Heart left ventricle (tissue), 16 donors: ENCODE results near the gene PITX2. TPM values are rescaled to one million over a fixed set of nuclear protein-coding genes. Genes with fewer than 3 reads are reported as not detected.

Source experiments
- ATAC-seq, 4 donors: fragments of 200-7000 bp; cut with Tn5 transposase; one replicate each; pipeline ENCODE4 v1.9.1; 2020 to 2022; ENCODE audit warnings: moderate library complexity in 4 of 4, mild to moderate bottlenecking in 3 of 4, moderate number of reproducible peaks in 1 of 4
- DNase-seq, 5 donors: peaks; one replicate each; pipeline ENCODE4 v3.0.0-alpha.2; 2020
- H3K27ac ChIP-seq, 12 donors: fragments of 200-600 bp; sonication (generic) in 4 of 12; one replicate each; pipeline versions ENCODE4 v1.5.0 to v1.8.0; 2016 to 2022; ENCODE audit warnings: mild to moderate bottlenecking in 2 of 12
- H3K27me3 ChIP-seq, 9 donors: fragments of 200-600 bp; sonication (generic) in 2 of 9; one replicate each; pipeline versions ENCODE4 v1.5.1 to v1.8.0; 2016 to 2022; ENCODE audit warnings: mild to moderate bottlenecking in 3 of 9
- H3K36me3 ChIP-seq, 9 donors: fragments of 200-600 bp; sonication (generic) in 2 of 9; one replicate each; pipeline versions ENCODE4 v1.5.0 to v1.8.0; 2018 to 2022; ENCODE audit warnings: mild to moderate bottlenecking in 2 of 9
- H3K4me1 ChIP-seq, 12 donors: fragments of 200-600 bp; sonication (generic) in 4 of 12; one replicate each; pipeline versions ENCODE4 v1.5.0 to v1.8.0; 2016 to 2022; ENCODE audit warnings: mild to moderate bottlenecking in 3 of 12
- H3K4me3 ChIP-seq, 12 donors: fragments of 200-600 bp; sonication (generic) in 4 of 12; one replicate each; pipeline versions ENCODE4 v1.5.0 to v1.8.0; 2017 to 2022; ENCODE audit warnings: mild to moderate bottlenecking in 9 of 12, moderate library complexity in 4 of 12
- H3K9me3 ChIP-seq, 12 donors: fragments of 200-600 bp; sonication (generic) in 4 of 12; one replicate each; pipeline versions ENCODE4 v1.5.0 to v1.8.0; 2016 to 2022; ENCODE audit warnings: mild to moderate bottlenecking in 1 of 12
- CTCF ChIP-seq, 12 donors: fragments of 200-600 bp; sonication (generic) in 4 of 12; IDR thresholded peaks; one replicate each; pipeline versions ENCODE4 v1.5.0 to v1.8.0; 2018 to 2022; ENCODE audit warnings: antibody characterized with exemption in 12 of 12, mild to moderate bottlenecking in 5 of 12
- POLR2A ChIP-seq, 2 donors: fragments of 450-650 bp; IDR thresholded peaks; one replicate each; pipeline ENCODE4 v1.6.1; 2017; ENCODE audit warnings: antibody characterized with exemption in 2 of 2, mild to moderate bottlenecking in 2 of 2, moderate library complexity in 2 of 2
- WGBS, 4 donors: extraction: QIAGEN DNeasy Blood & Tissue Kit in 2 of 4; methylation state at CpG; one replicate each; pipeline versions ENCODE4 v1.1.5 to v1.1.7; 2013 to 2018; 5-methylcytosine and 5-hydroxymethylcytosine counted together
- intact Hi-C, 10 donors: fragments of 100-400 bp; cut with DNase I; formaldehyde crosslinking; loops; one replicate each; pipeline versions ENCODE4 v1.11.1 to v1.14.2; 2022
- polyA plus RNA-seq, 2 donors: library from polyadenylated mRNA; stranded (reverse); fragments of 200-250 nt; gene quantifications; one replicate each; pipeline ENCODE4 v1.2.3, GENCODE V29; 2013
- total RNA-seq, 9 donors: library from RNA; depleted of rRNA in 2 of 9; stranded (reverse); fragments of >200 nt in 2 of 9; fragmentation: NEBNext Ultra II Directional in 3 of 9; extraction: Animal tissue kit (Norgen Biotek cat#: 25700) in 3 of 9; gene quantifications; one replicate each; pipeline versions ENCODE4 v1.1.0 to v1.2.4, GENCODE V29; 2016 to 2023
- donor health status: ischemic (EF 13 %, LVEDD 7.1; RV severe dilation, severe dysfunction).
- donor health status: healthy with polysubstance abuse.
- donor health status: DM: no; HTN: yes; CAD: no.
- donor health status: DM: no; HTN: no; CAD: no.
- donor health status: ischemic (EF 25% LVEDD 6.9; RV normal size, moderate dysfunction).
- donor health status: ischemic (EF 25% LVEDD 5.7; RV mildly dilated, moderate dysfunction).
- donor health status: healthy.
- donor health status: DM: yes; HTN: yes; CAD: no.
- donor health status: ischemic (EF 35%, LVEDD 5.7; RV mildly dilated, moderate dysfunction).
- donor health status: nonischemic (EF 11% LVEDD 7.7; RV severe dilation, severe dysfunction).
- donor health status: DM: yes; HTN: yes; CAD: no.
- donor health status: PGD.
- donor health status: ischemic (EF 29% LVEDD 5.4; RV normal size, mild dysfunction).
- donor health status: nonischemic (EF 23%, LVEDD 6.1; RV moderate dilation, normal function).

Gene PITX2
- total and polyA plus RNA-seq, 11 donors: 0.17 to 0.94 (median 0.30) TPM; not detected in 5

- intact Hi-C loops: loop anchor here (2.0 to 10.0 kb wide), 9 partner anchors 323 to 1003 kb away; no protein-coding TSS in a partner anchor
- no peak overlapping the region for H3K27ac ChIP-seq
- no peaks in the 10 kb centered on the region for H3K36me3 ChIP-seq
- peak; percentile 83 to 97 (median 94) for ATAC-seq
- H3K27me3 ChIP-seq: peaks cover 76 to 100% (median 100%) of the 10 kb centered on the region in 9 donors
- TF ChIP-seq CTCF (IDR thresholded peaks at IDR 0.05) (peak; percentile 35 to 68 (median 57)), POLR2A (IDR thresholded peaks at IDR 0.05) (no peak)
- peak overlapping the region in 11 of 12 donors; percentile 5 to 39 (median 19) for H3K4me3 ChIP-seq
- no peaks in the 10 kb centered on the region for H3K9me3 ChIP-seq
- H3K4me1 ChIP-seq: peaks cover 0 to 31% (median 17%) of the 10 kb centered on the region in 12 donors
- DNase-seq: peak in 4 of 5 donors; percentile 39 to 57 (median 55)
- 1 to 7% (median 4%) methylated on average over 40 to 63 of the region's 63 CpGs for WGBS, 4 donors
Observed at GRCh38 chr4:110631584-110632505, 9.0 kb upstream of the PITX2 start.

GRCh38 chr4:110630688-110631402 lies 8.0 kb upstream of the PITX2 start:
- intact Hi-C loops: loop anchor here (2.0 to 10.0 kb wide), 9 partner anchors 324 to 1004 kb away; no protein-coding TSS in a partner anchor
- peaks cover 0 to 28% (median 12%) of the 10 kb centered on the region in 12 donors for H3K4me1 ChIP-seq
- H3K9me3 ChIP-seq: no peaks in the 10 kb centered on the region
- 4 to 8% (median 6%) methylated on average over 32 to 34 of the region's 34 CpGs for WGBS, 4 donors
- no peak for TF ChIP-seq POLR2A (IDR thresholded peaks at IDR 0.05)
- TF ChIP-seq CTCF (IDR thresholded peaks at IDR 0.05): no peak
- no peak overlapping the region for H3K27ac ChIP-seq
- no peak for DNase-seq
- ATAC-seq: no peak
- H3K27me3 ChIP-seq: peaks cover 73 to 100% (median 100%) of the 10 kb centered on the region in 9 donors
- no peaks in the 10 kb centered on the region for H3K36me3 ChIP-seq
- H3K4me3 ChIP-seq: no peak overlapping the region

GRCh38 chr4:110629780-110630687 lies 7.2 kb upstream of the PITX2 start:
- Histone ChIP-seq H3K27me3 (peaks cover 72 to 100% (median 100%) of the 10 kb centered on the region in 9 donors), H3K4me3 (no peak overlapping the region), H3K4me1 (peaks cover 0 to 28% (median 12%) of the 10 kb centered on the region in 12 donors), H3K27ac (no peak overlapping the region), H3K9me3 (no peaks in the 10 kb centered on the region), H3K36me3 (no peaks in the 10 kb centered on the region)
- WGBS, 4 donors: 6 to 16% (median 10%) methylated on average over 26 of the region's 26 CpGs
- intact Hi-C loops: loop anchor here (2.0 to 10.0 kb wide), 10 partner anchors 325 to 1005 kb away; no protein-coding TSS in a partner anchor
- TF ChIP-seq CTCF (IDR thresholded peaks at IDR 0.05) (no peak), POLR2A (IDR thresholded peaks at IDR 0.05) (no peak)
- DNase-seq (no peak), ATAC-seq (no peak)
